T47D (cell line): ENCODE results near the gene C2orf74.
"Not testable (repeated sequence)": the region's sequence is repeated elsewhere in the genome, so short reads cannot be mapped to it uniquely, and the experiment has no call there.

Experiments used
- DNase-seq, 2 experiments: peaks; one replicate each; pipeline versions ENCODE4 v3.0.0 to v3.0.0-alpha.2; 2011 to 2012; ENCODE audit warnings: low read depth in 1 of 2, low spot score in 1 of 2
- JUND ChIP-seq: IDR thresholded peaks from 2 replicates; pipeline ENCODE4 v1.6.1; 2012; ENCODE audit warnings: low read depth
- in situ Hi-C: cut with HindIII; loops from 2 replicates; pipeline ENCODE4 v1.10.0; 2016; ENCODE audit warnings: low sequenced_read_pairs, low pct_unique_long_range_greater_than_20kb

C2orf74 gene

DNA sequence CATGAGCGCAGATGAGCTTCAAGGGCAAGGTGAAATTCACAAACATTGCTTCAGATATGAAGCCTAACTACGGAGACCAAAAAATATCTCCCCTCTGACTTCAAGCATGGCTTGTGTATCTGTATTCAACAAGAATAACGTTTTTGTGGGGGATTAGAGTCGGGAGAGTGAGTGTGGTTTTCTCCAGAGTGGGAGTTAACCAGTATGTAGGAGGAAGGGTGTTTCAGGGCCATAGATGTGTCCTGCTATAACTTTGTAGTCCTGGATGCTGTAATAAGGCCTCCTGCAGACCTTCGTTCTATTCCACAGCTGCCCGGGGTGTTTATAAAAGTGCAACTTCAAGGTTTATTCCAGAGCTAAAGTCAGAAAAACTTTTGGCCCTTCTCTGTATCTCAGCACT, 12.9 kb upstream of the C2orf74 start:
- in situ Hi-C loops = no loop called here
- DNase-seq = no peak
- no peak for TF ChIP-seq JUND

DNA sequence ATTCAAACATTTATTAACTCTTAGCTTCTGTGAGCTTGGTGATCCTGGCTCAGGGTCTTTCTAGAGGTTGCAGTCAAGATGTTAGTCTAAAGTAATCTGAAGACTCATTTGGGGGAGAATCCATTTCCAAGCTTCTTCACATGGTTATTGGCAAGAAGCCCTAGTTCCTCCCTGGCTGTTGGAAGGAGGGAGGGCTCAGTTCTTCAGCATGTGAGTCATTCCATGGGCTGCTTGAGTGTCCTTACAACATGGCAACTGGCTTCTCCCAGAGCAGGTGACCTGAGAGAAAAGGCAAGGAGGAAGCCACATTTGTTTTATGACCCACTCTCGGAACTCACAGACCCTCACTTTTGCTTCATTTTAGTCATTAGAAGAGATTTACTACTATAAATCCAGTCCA, 10.6 kb upstream of the C2orf74 start:
- no peak for DNase-seq
- TF ChIP-seq JUND = no peak
- in situ Hi-C loops = no loop called here

DNA sequence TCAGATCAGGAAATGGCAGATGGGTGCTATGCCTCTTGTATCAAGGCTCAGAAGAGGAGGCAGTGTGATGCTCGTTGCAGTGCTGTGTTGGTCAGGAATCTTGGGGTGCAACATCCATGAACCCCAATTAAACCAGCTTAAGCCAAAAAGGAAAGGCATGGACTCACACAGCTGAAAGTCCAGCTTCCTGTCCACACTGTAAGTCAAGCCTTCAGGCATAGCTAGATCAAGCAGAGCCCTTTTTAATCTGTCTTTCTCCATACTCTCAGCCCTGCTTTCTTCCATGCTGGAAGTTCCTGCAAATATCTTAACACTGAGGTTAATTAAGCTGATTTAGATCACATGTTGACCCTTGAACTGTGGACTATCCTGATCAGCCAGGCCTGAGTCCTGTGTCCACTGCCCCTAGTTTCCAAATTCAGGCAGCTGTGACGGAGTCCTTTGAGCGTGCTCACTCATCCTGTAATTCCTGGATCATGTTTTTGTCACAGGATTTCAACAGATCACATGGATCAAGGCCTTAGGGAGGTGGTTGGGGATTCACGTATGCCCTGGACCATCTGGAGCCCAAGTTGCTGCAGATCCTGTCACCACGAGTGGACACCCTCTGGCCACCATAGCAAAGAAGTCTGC, 4.5 kb upstream of the C2orf74 start:
- TF ChIP-seq JUND = no peak
- no peak for DNase-seq
- in situ Hi-C loops = no loop called here

DNA sequence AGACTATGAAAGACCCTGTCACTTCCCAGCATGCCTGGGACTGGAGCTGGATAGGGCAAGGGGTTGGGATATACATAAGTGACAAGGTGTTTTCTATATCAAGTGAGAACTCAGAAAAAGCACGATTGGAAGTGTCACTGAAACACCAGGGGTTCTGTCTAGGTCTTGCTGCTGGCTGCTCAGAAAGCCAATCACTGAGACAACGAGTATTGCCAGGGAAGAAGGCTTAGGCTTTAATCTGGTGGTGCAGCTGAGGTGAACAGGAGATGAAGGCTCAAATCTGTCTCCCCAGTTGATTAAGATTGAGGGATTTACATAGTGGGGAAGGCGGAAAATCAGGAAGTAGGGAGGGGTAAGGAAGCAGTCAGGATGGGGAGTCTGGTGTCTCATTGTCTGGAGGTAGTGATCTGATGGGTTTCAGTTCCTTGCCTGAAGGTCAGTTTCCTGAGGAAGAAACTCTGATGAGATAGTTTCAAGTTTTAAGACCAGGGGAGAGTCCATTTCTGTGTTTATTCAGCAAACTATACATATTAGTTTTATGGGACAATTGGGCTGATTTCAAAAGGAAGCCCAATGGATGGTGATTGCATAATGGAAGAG, 3.5 kb upstream of the C2orf74 start:
- no peak for DNase-seq
- in situ Hi-C loops = no loop called here
- TF ChIP-seq JUND = no peak

DNA sequence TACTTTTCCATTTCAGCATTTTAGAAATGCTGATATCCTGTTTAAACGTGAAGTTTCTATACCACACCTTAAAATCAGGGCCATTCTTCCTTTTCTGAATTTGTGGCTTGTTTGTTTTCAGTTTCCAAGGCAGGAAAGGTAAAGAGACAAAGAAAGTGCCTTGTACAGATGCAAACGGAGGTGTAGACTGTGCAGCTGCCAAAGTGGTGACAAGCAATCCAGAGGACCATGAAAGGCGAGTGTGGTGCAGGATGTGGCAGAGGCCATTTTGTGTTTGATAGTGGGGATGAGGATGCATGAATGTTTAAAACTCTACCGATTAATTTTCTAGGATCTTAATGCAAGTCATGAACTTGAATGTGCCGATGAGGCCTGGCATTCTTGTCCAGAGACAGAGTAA, 733 bp downstream of the C2orf74 start:
- in situ Hi-C loops = no loop called here
- no peak for DNase-seq
- no peak for TF ChIP-seq JUND

DNA sequence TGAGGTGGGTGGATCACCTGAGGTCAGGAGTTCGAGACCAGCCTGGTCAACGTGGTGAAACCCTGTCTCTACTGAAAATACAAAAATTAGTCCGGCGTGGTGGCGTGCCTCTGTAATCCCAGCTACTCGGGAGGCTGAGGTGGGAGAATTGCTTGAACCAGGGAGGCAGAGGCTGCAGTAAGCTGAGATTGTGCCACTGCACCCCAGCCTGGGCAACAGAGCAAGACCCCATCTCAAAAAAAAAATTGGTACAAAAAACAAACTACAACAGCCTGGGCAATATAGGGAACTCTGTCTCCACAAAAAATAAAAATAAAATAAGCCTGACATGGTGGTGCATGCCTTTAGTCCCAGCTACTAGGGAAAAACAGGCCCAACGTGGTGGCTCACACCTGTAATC, 3.1 kb downstream of the C2orf74 start:
- in situ Hi-C loops, DNase-seq: not testable (repeated sequence)

DNA sequence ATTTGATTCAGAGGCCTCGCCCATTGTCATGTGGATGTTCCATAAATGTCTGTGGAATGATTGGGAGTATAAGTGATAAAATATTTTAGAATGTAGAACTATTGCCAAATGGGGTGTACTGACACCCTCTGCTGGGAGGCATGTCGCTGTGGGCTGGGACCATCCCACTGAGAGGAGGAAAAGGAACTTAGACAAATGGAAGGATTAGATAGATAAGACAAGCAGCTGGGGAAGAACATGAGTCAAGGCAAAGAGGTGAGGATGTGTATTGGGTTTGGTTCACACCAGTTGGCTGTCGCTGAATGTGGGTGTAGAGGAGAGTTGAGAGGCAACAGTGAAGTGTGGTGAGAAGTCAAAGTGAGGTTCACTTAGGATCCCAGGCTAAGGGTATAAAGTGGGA, 4.0 kb downstream of the C2orf74 start:
- DNase-seq = no peak
- in situ Hi-C loops = no loop called here
- no peak for TF ChIP-seq JUND

DNA sequence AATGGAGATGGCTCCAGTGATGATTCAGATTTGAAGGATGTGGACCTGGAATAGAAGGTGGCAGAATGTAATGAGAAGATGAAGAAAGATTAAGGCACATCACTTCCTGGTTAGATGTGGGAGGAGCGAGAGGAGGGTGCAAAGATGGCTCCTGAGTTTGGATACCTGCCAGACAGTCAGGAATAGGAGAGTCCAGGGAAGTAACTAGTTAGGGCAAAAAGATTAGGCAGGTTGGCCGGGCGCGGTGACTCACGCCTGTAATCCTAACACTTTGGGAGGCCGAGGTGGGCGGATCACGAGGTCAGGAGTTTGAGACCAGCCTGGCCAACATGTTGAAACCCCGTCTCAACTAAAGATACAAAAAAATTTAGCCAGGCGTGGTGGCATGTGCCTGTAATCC, 5.6 kb downstream of the C2orf74 start:
- TF ChIP-seq JUND = no peak
- DNase-seq = no peak
- in situ Hi-C loops = no loop called here

DNA sequence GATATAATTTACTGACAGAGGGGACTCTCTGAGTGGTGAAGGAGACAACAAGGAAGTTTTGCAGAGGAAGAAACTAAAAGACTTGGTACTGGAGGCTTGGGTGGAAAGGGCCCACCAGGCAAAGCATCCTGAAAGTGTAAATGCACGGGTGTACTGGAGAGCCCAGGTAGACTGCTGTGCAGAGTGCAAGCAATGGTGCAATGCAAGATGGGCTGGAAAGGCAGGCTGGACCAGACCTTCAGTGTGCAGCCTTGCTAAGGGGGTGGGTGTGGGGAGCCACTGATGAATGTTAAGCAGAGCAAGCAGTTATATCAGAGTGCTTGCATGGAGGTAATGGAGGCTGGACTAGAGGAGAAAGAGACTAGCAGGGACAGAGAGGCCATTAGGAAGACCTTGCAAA, 10.7 kb downstream of the C2orf74 start:
- no peak for TF ChIP-seq JUND
- in situ Hi-C loops = no loop called here
- peak; percentile 2 to 35 for DNase-seq

DNA sequence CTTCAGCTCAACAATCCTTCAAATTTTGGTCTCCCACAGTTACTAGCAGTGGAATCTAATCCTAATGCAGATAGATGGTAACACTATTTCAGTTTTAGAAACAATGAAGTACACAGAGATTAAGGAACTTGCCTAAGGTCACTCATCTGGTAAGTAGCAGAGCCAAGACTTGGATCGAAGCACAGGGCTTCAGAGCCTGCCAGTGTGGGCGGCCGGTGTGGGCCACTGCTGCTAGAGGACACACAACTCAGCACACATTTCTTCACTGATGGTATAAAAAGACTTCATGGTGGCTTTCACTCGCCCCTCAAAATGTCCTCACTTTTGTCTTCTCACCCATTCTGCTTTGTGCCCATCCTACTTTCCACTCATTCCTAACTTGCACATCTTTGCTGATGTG, 11.1 kb downstream of the C2orf74 start:
- in situ Hi-C loops = no loop called here
- no peak for DNase-seq
- no peak for TF ChIP-seq JUND

DNA sequence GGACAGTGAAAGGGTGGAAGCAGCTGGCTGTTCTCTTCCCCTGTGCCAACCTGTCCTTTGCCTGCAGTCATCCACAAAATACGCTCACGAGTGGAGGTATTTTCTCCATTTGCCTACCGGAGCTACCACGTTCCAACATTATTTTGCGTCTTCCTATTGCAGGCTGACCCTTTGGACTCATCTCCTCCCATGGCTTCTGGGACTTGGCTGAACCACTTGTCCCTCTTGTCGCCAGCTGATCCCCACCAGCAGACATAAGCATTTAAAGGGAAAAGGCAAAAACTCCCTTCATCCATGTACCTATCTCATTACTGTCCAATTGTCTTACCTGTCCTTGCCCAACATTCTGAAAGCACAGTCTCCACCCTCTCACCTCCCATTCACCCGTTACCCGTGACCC, 13.0 kb downstream of the C2orf74 start:
- in situ Hi-C loops = no loop called here
- TF ChIP-seq JUND = no peak
- DNase-seq = no peak

DNA sequence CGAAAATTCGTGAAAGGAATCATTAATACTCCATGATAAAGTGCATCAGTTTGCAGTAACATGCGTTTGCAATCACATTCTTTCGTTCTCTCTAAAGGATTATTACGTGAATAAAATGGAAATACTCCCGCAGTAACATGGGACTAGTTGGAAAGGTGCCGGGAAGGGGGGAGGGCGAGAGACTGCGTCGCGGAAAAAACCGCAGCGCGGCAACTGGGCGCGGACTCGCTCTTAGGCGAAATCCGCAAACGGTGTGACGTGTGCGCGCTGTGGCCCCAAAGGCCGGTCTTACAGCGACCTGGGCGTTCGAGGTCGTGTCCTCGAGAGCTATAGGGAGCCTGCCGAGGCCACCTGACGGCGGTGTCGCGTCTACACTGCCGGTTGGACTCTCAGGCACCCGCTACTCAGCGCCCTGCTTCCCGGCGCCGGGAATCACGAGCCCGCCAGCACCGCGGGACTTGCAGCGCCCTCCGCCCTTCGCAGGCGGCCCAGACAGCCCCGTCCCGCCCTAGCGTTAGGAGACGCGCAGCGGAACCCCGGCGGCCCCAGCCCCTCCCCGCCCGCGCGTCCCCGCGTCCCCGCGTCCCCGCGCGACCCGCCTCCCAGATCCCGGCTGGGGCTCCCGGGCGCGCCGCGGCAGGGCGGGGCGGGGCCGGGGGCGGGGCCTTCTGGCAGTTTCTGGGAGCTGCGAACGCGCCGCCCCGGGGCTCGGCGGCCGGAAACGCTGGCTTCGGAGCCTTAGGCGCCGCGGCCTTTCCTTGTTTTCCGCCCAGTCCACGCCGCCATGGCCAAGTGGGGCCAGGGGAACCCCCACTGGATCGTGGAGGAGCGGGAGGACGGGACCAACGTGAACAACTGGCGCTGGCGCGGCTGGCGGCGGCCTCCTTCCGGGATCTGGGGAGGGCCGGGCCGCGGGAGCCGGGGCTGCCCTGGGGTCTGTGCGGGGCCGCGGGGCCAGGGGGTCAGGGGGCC, 15.1 kb downstream of the C2orf74 start:
- DNase-seq = peak; percentile 94
- in situ Hi-C loops = no loop called here
- TF ChIP-seq JUND = no peak
